HCT116 (cell line): ENCODE results near the gene CAMKK2. TPM values are rescaled to one million over a fixed set of nuclear protein-coding genes. Genes with fewer than 3 reads are reported as not detected.
A peak's percentile ranks its signal among the peaks of the same experiment; 100 is the strongest.

Experiments used
- ATAC-seq: fragments of 200-7000 bp; cut with Tn5 transposase; 2 replicates; pipeline ENCODE4 v1.9.1; 2020; ENCODE audit warnings: mild to moderate bottlenecking, moderate library complexity
- BruUV-seq: library from RNA; stranded (reverse); fragments of 400-500 nt; replicated peaks from 2 replicates; lab custom pipeline; 2021; lab: Mats Ljungman, UMichigan
- CTCF ChIA-PET: fragments of 300-600 bp; sonication (Branson Sonifier 250); formaldehyde crosslinking; loops from one replicate; lab custom pipeline; 2021; ENCODE audit warnings: antibody characterized with exemption; lab: Charles Lee
- POLR2A ChIA-PET: fragments of 300-600, 350-600 bp; sonication (Branson Sonifier 250); formaldehyde crosslinking; loops from one replicate; lab custom pipeline; 2021; ENCODE audit warnings: antibody characterized with exemption; lab: Charles Lee
- RAD21 ChIA-PET, 2 experiments: fragments of 300-600 bp; sonication (Branson Sonifier 250); formaldehyde crosslinking; loops; one replicate each; lab custom pipeline; 2023; ENCODE audit warnings: low total read pairs in 2 of 2; ENCODE audit not compliant: uncharacterized antibody in 2 of 2, unreplicated experiment in 2 of 2, low non-redundant PET in 1 of 2; lab: Charles Lee
- DNase-seq: peaks from one replicate; pipeline ENCODE4 v3.0.0-alpha.2; 2010; ENCODE audit warnings: low read depth, low spot score
- H2AFZ ChIP-seq: fragments of 200-600 bp; shearing (Covaris generic), sonication (generic); 2 replicates; pipeline ENCODE4 v1.6.1; 2017; ENCODE audit warnings: low read depth, mixed run types, mixed read lengths, antibody characterized with exemption, low read length; ENCODE audit not compliant: poor library complexity, severe bottlenecking
- H3K27ac ChIP-seq: 2 replicates; pipeline ENCODE4 v1.5.1; 2012; ENCODE audit warnings: low read depth, low read length
- H3K27me3 ChIP-seq: fragments of 200-600 bp; sonication (generic); 2 replicates; pipeline ENCODE4 v1.6.1; 2016; ENCODE audit warnings: mixed run types, low read length, mixed read lengths; ENCODE audit not compliant: insufficient read depth
- H3K36me3 ChIP-seq, 2 experiments: fragments of 200-500 bp in 1 of 2; fragments of 200-600 bp in 1 of 2; sonication (Bioruptor generic) in 1 of 2; sonication (generic) in 1 of 2; 2 replicates each; pipeline versions ENCODE4 v1.5.1 to v1.6.1; 2014 to 2016; ENCODE audit warnings: low read length in 2 of 2, inconsistent platforms in 1 of 2, mixed read lengths in 1 of 2, mixed run types in 1 of 2; ENCODE audit not compliant: insufficient read depth in 2 of 2, control insufficient read depth in 1 of 2
- H3K4me1 ChIP-seq, 2 experiments: fragments of 200-600 bp in 1 of 2; sonication (generic) in 1 of 2; 2 replicates each; pipeline versions ENCODE4 v1.5.1 to v1.6.1; 2012 to 2017; ENCODE audit warnings: low read length in 2 of 2, inconsistent platforms in 1 of 2, mild to moderate bottlenecking in 1 of 2, mixed read lengths in 1 of 2, mixed run types in 1 of 2, moderate library complexity in 1 of 2; ENCODE audit not compliant: insufficient read depth in 2 of 2, control insufficient read depth in 1 of 2
- H3K4me2 ChIP-seq: fragments of 200-600 bp; sonication (generic); 2 replicates; pipeline ENCODE4 v1.6.1; 2017; ENCODE audit warnings: mixed run types, low read length, mixed read lengths
- H3K4me3 ChIP-seq, 2 experiments: fragments of 200-600 bp in 1 of 2; sonication (generic) in 1 of 2; replicated peaks in 1 of 2; 2 replicates each; pipeline ENCODE4 v1.5.1; 2011 to 2016; ENCODE audit warnings: low read length in 2 of 2, control low read depth in 1 of 2, low read depth in 1 of 2, mild to moderate bottlenecking in 1 of 2, mixed read lengths in 1 of 2, mixed run types in 1 of 2
- H3K79me2 ChIP-seq: fragments of 200-600 bp; sonication (generic); 2 replicates; pipeline ENCODE4 v1.6.1; 2017; ENCODE audit warnings: mild to moderate bottlenecking, mixed run types, low read length, moderate library complexity, mixed read lengths; ENCODE audit not compliant: insufficient read depth
- H3K9ac ChIP-seq: fragments of 200-600 bp; sonication (generic); 2 replicates; pipeline ENCODE4 v1.6.1; 2016; ENCODE audit warnings: low read length, mixed read lengths
- H3K9me2 ChIP-seq: fragments of 200-600 bp; sonication (generic), shearing (Covaris generic); 2 replicates; pipeline ENCODE4 v1.6.1; 2017; ENCODE audit warnings: mixed run types, mild to moderate bottlenecking, moderate library complexity; ENCODE audit not compliant: insufficient read depth
- H3K9me3 ChIP-seq, 2 experiments: fragments of 200-500 bp in 1 of 2; fragments of 200-600 bp in 1 of 2; sonication (Bioruptor generic) in 1 of 2; sonication (generic) in 1 of 2; 2 replicates each; pipeline ENCODE4 v1.6.1; 2014 to 2017; ENCODE audit warnings: low read length in 2 of 2, mixed read lengths in 2 of 2, inconsistent platforms in 1 of 2, low read depth in 1 of 2, mild to moderate bottlenecking in 1 of 2, mixed run types in 1 of 2, moderate library complexity in 1 of 2; ENCODE audit not compliant: control insufficient read depth in 1 of 2, insufficient read depth in 1 of 2
- H4K20me1 ChIP-seq: fragments of 200-600 bp; sonication (generic), shearing (Covaris generic); 2 replicates; pipeline ENCODE4 v1.6.1; 2017; ENCODE audit warnings: mixed run types, mild to moderate bottlenecking, moderate library complexity; ENCODE audit not compliant: insufficient read depth
- CBX3 ChIP-seq: IDR thresholded peaks from 2 replicates; pipeline ENCODE4 v1.6.1; 2012; ENCODE audit warnings: low read depth
- ELF1 ChIP-seq: IDR thresholded peaks from 2 replicates; pipeline ENCODE4 v1.6.1; 2012; ENCODE audit warnings: low read depth, borderline replicate concordance
- YY1 ChIP-seq: IDR thresholded peaks from 2 replicates; pipeline ENCODE4 v1.6.1; 2011; ENCODE audit warnings: low read length, low read depth, moderate library complexity, mild to moderate bottlenecking; ENCODE audit not compliant: insufficient replicate concordance; ENCODE audit errors: extremely low read depth
- ZFX ChIP-seq: fragments of 450-650 bp; IDR thresholded peaks from 2 replicates; pipeline ENCODE4 v1.6.1; 2017
- ZNF274 ChIP-seq: fragments of 200-500 bp; sonication (Bioruptor generic); IDR thresholded peaks from 2 replicates; pipeline ENCODE4 v1.6.1; 2014; ENCODE audit warnings: mild to moderate bottlenecking, low read depth, low read length, inconsistent platforms
- intact Hi-C: fragments of 100-400 bp; cut with micrococcal nuclease; formaldehyde crosslinking; loops from 2 replicates; pipeline ENCODE4 v1.10.0; 2022
- total RNA-seq: library from RNA; stranded (reverse); gene quantifications from one replicate; pipeline ENCODE4 v1.2.1, GENCODE V29; 2021; ENCODE audit not compliant: unreplicated experiment
- TF ChIP-seq, protein P1 (sequence below): IDR thresholded peaks from 2 replicates; pipeline ENCODE4 v1.6.1; 2012
- TF ChIP-seq, protein P2 (sequence below): IDR thresholded peaks from 2 replicates; pipeline ENCODE4 v1.6.1; 2012; ENCODE audit warnings: low read depth
- TF ChIP-seq, protein P3 (sequence below), 3 experiments: fragments of 200-600 bp in 1 of 3; sonication (generic) in 1 of 3; IDR thresholded peaks in 2 of 3; conservative IDR thresholded peaks in 1 of 3; 2 replicates each; pipeline ENCODE4 v1.5.1; 2012 to 2017; ENCODE audit warnings: low read depth in 2 of 3, low read length in 2 of 3, antibody characterized with exemption in 1 of 3, borderline replicate concordance in 1 of 3, control low read depth in 1 of 3, mild to moderate bottlenecking in 1 of 3, mixed read lengths in 1 of 3, mixed run types in 1 of 3, moderate library complexity in 1 of 3; ENCODE audit not compliant: insufficient read depth in 1 of 3

CAMKK2 gene
- total RNA-seq, 1 experiment from 2014 or later: 33.8 TPM

DNA sequence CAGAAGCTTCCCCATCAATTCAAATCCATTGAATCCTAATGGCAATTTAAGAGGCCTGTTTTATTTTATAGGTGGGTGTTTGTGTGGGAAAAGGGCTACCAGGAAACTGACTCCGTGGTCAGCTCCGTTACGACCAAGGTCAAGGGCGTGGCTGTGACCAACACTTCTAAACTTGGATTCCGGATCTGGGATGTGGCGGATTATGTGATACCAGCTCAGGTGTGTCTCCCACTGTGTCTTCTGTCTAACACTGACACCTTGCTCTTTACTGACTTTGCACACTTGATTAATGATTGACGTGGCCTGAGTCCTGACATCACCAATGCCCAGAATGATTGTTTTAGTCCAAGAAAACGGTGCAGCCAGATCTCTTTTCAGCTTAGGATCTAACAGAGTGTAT, 79.4 kb downstream of the CAMKK2 start:
- peaks cover 23 to 43% of the 10 kb centered on the region in 2 experiments for H3K4me1 ChIP-seq
- intact Hi-C loops: loop anchor here (5.0 kb wide), 1 partner anchor 85 kb away; the partner anchor contains the start of gene P2RX7
- TF ChIP-seq YY1 (no peak), ZNF274 (no peak), ELF1 (no peak), CBX3 (no peak), ZFX (no peak)
- TF ChIP-seq, protein P1, sequence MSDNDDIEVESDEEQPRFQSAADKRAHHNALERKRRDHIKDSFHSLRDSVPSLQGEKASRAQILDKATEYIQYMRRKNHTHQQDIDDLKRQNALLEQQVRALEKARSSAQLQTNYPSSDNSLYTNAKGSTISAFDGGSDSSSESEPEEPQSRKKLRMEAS: no peak
- TF ChIP-seq, protein P2, sequence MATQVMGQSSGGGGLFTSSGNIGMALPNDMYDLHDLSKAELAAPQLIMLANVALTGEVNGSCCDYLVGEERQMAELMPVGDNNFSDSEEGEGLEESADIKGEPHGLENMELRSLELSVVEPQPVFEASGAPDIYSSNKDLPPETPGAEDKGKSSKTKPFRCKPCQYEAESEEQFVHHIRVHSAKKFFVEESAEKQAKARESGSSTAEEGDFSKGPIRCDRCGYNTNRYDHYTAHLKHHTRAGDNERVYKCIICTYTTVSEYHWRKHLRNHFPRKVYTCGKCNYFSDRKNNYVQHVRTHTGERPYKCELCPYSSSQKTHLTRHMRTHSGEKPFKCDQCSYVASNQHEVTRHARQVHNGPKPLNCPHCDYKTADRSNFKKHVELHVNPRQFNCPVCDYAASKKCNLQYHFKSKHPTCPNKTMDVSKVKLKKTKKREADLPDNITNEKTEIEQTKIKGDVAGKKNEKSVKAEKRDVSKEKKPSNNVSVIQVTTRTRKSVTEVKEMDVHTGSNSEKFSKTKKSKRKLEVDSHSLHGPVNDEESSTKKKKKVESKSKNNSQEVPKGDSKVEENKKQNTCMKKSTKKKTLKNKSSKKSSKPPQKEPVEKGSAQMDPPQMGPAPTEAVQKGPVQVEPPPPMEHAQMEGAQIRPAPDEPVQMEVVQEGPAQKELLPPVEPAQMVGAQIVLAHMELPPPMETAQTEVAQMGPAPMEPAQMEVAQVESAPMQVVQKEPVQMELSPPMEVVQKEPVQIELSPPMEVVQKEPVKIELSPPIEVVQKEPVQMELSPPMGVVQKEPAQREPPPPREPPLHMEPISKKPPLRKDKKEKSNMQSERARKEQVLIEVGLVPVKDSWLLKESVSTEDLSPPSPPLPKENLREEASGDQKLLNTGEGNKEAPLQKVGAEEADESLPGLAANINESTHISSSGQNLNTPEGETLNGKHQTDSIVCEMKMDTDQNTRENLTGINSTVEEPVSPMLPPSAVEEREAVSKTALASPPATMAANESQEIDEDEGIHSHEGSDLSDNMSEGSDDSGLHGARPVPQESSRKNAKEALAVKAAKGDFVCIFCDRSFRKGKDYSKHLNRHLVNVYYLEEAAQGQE: no peak
- TF ChIP-seq, protein P3, sequence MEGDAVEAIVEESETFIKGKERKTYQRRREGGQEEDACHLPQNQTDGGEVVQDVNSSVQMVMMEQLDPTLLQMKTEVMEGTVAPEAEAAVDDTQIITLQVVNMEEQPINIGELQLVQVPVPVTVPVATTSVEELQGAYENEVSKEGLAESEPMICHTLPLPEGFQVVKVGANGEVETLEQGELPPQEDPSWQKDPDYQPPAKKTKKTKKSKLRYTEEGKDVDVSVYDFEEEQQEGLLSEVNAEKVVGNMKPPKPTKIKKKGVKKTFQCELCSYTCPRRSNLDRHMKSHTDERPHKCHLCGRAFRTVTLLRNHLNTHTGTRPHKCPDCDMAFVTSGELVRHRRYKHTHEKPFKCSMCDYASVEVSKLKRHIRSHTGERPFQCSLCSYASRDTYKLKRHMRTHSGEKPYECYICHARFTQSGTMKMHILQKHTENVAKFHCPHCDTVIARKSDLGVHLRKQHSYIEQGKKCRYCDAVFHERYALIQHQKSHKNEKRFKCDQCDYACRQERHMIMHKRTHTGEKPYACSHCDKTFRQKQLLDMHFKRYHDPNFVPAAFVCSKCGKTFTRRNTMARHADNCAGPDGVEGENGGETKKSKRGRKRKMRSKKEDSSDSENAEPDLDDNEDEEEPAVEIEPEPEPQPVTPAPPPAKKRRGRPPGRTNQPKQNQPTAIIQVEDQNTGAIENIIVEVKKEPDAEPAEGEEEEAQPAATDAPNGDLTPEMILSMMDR (IDR thresholded peaks at IDR 0.05 in 2 of 3, conservative IDR thresholded peaks at IDR 0.05 in 1 of 3; ENCODE audit: borderline replicate concordance in 1 of 3, insufficient read depth in 1 of 3, low read depth in 2 of 3, low read length in 2 of 3): no peak
- no peak for DNase-seq
- H4K20me1 ChIP-seq: no peaks in the 10 kb centered on the region
- H2AFZ ChIP-seq: no peak overlapping the region
- ChIA-PET RAD21 (no interaction called here), CTCF (no interaction called here), POLR2A (no interaction called here)
- no TSS peak for BruUV-seq
- H3K4me2 ChIP-seq: peak overlapping the region; percentile 68
- no peak for ATAC-seq
- H3K79me2 ChIP-seq: peaks cover 5% of the 10 kb centered on the region; the same call in 1 of the 2 replicates
- no peak overlapping the region for H3K9ac ChIP-seq
- H3K9me2 ChIP-seq: no peaks in the 10 kb centered on the region
- H3K27ac ChIP-seq: no peak overlapping the region
- no peaks in the 10 kb centered on the region for H3K27me3 ChIP-seq
- H3K36me3 ChIP-seq: no peaks in the 10 kb centered on the region
- no peak overlapping the region for H3K4me3 ChIP-seq
- H3K9me3 ChIP-seq: no peaks in the 10 kb centered on the region
